GM04503 (cell line): ENCODE measurements around the gene TST.

Experiments used
- DNase-seq: peaks from one replicate; pipeline ENCODE4 v3.0.0-alpha.2; 2012; ENCODE audit warnings: low read depth

The TST gene

GRCh38 chr22:37019309-37020191, at the start of gene TST, which contains the start of gene MPST:
TST (minus strand) TSS chr22:37019447; CDS start chr22:37018732, 715 bp downstream.
MPST (plus strand) TSS chr22:37019742; CDS start chr22:37019837, 95 bp downstream.
- DNase-seq = no peak

- DNase-seq = no peak
Measured at GRCh38 chr22:37068859-37069258, 49.6 kb upstream of the TST start.

GRCh38 chr22:37067428-37067827, 48.2 kb upstream of the TST start:
- no peak for DNase-seq

GRCh38 chr22:37065961-37066360, 46.7 kb upstream of the TST start:
- no peak for DNase-seq

- DNase-seq = no peak
Measured at GRCh38 chr22:37065180-37065579, 45.9 kb upstream of the TST start.

- DNase-seq = no peak
Measured at GRCh38 chr22:37064553-37064952, 45.3 kb upstream of the TST start.

- DNase-seq = no peak
Measured at GRCh38 chr22:37063431-37064420, 44.5 kb upstream of the TST start.

- no peak for DNase-seq
Measured at GRCh38 chr22:37062702-37063381, 43.6 kb upstream of the TST start.

- DNase-seq = no peak
Measured at GRCh38 chr22:37062376-37062675, 43.1 kb upstream of the TST start.

GRCh38 chr22:37061611-37062375, 42.5 kb upstream of the TST start:
- DNase-seq = no peak

GRCh38 chr22:37060801-37061610, 41.8 kb upstream of the TST start:
- no peak for DNase-seq

GRCh38 chr22:37059876-37060449, 40.7 kb upstream of the TST start:
- no peak for DNase-seq

- DNase-seq = no peak
Measured at GRCh38 chr22:37058917-37059701, 39.9 kb upstream of the TST start.

GRCh38 chr22:37057796-37058510, 38.7 kb upstream of the TST start:
- no peak for DNase-seq

- DNase-seq = no peak
Measured at GRCh38 chr22:37057226-37057625, 38.0 kb upstream of the TST start.

- no peak for DNase-seq
Measured at GRCh38 chr22:37056246-37056645, 37.0 kb upstream of the TST start.

- DNase-seq = no peak
Measured at GRCh38 chr22:37054600-37055365, 35.5 kb upstream of the TST start.

GRCh38 chr22:37054056-37054395, 34.8 kb upstream of the TST start:
- no peak for DNase-seq
